Muscle layer of duodenum (tissue), 2 donors: ENCODE data around the gene KCNQ5.

ENCODE experiments used
- H3K27ac ChIP-seq: one replicate; pipeline ENCODE4 v1.7.0; 2013; ENCODE audit warnings: mild to moderate bottlenecking, low read length
- H3K27me3 ChIP-seq: one replicate; pipeline ENCODE4 v1.7.0; 2013; ENCODE audit warnings: low read depth, mild to moderate bottlenecking, control low read depth, low read length
- H3K36me3 ChIP-seq, 2 donors: one replicate each; pipeline ENCODE4 v1.7.0; 2013; ENCODE audit warnings: low read length in 2 of 2, control low read depth in 1 of 2, mild to moderate bottlenecking in 1 of 2; ENCODE audit not compliant: insufficient read depth in 2 of 2, control insufficient read depth in 1 of 2
- H3K4me1 ChIP-seq, 2 donors: one replicate each; pipeline ENCODE4 v1.7.0; 2013; ENCODE audit warnings: low read length in 2 of 2, mild to moderate bottlenecking in 2 of 2, control low read depth in 1 of 2, moderate library complexity in 1 of 2; ENCODE audit not compliant: insufficient read depth in 2 of 2, control insufficient read depth in 1 of 2
- H3K4me3 ChIP-seq, 2 donors: one replicate each; pipeline ENCODE4 v1.7.0; 2013; ENCODE audit warnings: low read length in 2 of 2, low read depth in 1 of 2, mild to moderate bottlenecking in 1 of 2
- H3K9me3 ChIP-seq, 2 donors: one replicate each; pipeline ENCODE4 v1.7.0; 2013; ENCODE audit warnings: low read length in 2 of 2, control low read depth in 1 of 2, mild to moderate bottlenecking in 1 of 2; ENCODE audit not compliant: control insufficient read depth in 1 of 2
- donor health status: healthy.

KCNQ5 gene

DNA sequence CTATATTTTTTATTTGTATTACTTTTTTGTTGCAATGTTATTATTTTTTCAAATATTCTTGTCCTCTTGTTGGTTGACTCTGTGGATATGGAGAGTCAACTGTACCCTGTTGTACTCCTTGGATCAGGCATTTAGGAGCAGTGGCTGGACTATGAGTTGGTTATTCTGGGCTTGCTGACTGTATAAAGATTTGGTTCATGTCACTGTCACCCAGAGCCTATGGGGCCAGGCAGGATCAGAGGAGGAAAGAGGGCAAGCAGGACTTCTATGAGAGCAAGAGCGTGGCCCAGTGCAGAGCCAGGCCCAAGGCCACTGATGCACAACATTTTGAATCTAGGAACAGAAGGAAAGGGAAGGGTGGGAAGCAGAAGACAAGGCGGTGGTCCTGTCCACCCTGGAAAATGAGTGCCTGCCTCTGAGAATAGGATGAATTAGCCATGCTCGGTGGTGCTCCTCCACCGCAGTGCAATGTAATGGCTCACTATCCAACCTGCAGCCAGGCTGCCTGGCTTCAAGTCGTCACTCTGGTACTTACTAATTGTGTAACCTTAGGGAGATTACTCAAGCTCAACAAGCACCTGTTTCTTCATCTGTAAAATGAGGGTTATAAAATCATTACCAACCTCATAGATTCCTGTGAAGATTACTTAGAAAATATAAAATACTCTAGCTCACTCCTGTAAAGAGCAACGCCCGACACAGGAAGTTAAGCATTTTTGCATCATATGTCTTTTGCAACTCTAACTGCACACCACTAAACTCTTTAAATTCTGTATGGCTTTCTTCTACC, 192.1 kb downstream of the KCNQ5 start:
- H3K36me3 ChIP-seq = no peaks in the 10 kb centered on the region
- no peak overlapping the region for H3K4me3 ChIP-seq
- H3K4me1 ChIP-seq = no peaks in the 10 kb centered on the region
- no peaks in the 10 kb centered on the region for H3K9me3 ChIP-seq
- H3K27ac ChIP-seq = no peak overlapping the region
- no peaks in the 10 kb centered on the region for H3K27me3 ChIP-seq

DNA sequence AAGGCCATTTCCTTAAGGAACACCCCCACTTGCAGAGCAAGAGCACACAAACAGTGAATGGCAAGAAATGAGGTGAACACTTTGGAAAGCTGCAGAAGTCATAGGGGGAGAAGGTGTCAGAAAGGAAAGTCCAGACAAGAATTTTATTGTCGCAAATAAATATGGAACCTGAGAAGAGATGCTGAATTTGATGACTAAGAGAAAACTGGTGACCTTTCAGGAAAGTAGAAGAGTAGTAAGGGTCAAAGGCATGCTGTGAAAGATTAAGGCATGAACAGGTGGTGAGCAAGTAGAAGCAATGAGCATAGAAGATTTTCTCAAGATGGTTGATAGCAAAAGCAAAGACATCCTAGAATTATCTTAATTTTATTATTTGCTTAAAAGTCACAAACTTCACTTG, 194.2 kb downstream of the KCNQ5 start:
- H3K36me3 ChIP-seq = no peaks in the 10 kb centered on the region
- H3K4me3 ChIP-seq = no peak overlapping the region
- H3K27me3 ChIP-seq = no peaks in the 10 kb centered on the region
- H3K27ac ChIP-seq = no peak overlapping the region
- H3K9me3 ChIP-seq = no peaks in the 10 kb centered on the region
- H3K4me1 ChIP-seq = no peaks in the 10 kb centered on the region

DNA sequence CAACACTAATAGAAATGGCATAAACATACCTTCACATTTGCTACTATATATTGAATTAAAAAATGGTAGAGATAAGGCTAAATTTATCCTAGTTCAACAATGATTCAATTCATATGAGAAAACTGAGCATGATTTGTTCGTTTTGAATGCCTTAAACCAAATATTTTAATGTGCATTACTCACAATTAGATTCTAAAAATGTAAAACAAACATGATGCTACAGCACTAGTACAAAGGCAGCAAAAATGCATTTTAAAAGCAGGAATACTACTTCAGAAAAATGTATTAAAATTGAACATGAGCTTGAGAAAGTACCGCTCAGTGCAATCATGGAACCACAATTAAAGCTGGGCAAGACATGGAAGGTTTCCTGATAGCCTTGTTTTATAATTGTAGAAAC, 195.3 kb downstream of the KCNQ5 start:
- H3K27ac ChIP-seq = no peak overlapping the region
- H3K27me3 ChIP-seq = no peaks in the 10 kb centered on the region
- no peak overlapping the region for H3K4me3 ChIP-seq
- no peaks in the 10 kb centered on the region for H3K4me1 ChIP-seq
- no peaks in the 10 kb centered on the region for H3K36me3 ChIP-seq
- no peaks in the 10 kb centered on the region for H3K9me3 ChIP-seq

DNA sequence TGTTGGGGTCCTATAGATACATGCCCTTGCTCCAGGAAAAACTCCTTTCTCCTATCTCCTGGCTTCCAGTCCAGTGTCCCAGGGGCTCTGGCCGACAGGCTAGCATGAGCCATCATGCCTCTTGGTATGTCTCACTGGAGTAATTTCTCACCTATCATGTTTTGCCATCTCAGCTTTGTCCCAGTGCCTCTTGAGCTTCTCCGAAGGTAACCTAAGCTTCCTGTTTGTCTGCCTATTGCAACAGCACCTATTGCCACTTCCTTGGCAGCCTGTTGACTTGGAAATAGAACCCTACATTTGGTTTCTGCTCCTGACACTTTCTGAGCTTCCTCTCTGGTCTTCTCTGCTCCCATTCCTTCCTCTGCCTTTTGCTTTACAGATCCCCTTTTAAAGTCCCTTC, 197.7 kb downstream of the KCNQ5 start:
- H3K4me1 ChIP-seq = no peaks in the 10 kb centered on the region
- H3K9me3 ChIP-seq = no peaks in the 10 kb centered on the region
- no peak overlapping the region for H3K4me3 ChIP-seq
- H3K27ac ChIP-seq = no peak overlapping the region
- no peaks in the 10 kb centered on the region for H3K36me3 ChIP-seq
- H3K27me3 ChIP-seq = no peaks in the 10 kb centered on the region

DNA sequence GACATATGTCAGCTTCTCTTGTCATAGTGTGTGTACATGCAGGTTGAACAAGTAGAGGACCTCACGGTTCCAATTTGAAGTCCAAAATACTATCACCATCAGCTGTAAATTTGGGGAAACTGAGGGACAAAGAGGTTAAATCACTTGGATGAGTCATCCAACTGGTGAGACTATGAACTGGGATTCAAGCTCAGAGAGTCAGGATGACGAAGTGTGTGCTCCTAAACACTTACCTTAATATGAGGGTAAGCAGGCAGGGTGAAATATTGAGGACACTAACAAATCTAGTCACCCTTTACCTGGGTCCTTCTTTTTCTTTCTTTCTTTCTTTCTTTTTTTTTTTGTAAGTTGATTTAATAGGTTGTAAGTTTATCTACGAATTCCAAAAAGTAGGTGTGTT, 198.3 kb downstream of the KCNQ5 start:
- Histone ChIP-seq H3K9me3 (no peaks in the 10 kb centered on the region), H3K27me3 (no peaks in the 10 kb centered on the region), H3K27ac (no peak overlapping the region), H3K4me1 (no peaks in the 10 kb centered on the region), H3K36me3 (no peaks in the 10 kb centered on the region), H3K4me3 (no peak overlapping the region)

DNA sequence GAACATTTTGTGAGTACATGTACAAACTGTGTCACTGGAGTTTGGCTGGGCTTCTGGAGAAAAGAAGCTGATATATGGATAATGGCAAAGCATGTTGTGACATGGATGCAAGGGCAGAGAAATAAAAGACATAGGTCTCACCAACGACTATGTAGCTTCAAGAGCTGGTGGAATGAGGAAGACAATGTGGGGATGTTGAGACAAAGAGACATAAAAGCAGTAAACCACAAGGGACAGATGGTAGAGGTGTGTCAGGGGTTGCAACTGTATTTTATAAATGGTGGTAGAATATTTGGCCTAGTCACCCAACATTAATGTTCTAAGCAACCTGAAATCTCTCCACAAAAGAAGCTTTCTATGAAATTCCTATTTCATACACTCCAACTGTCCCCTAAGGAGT, 199.0 kb downstream of the KCNQ5 start:
- no peak overlapping the region for H3K27ac ChIP-seq
- H3K4me3 ChIP-seq = no peak overlapping the region
- H3K9me3 ChIP-seq = no peaks in the 10 kb centered on the region
- H3K36me3 ChIP-seq = no peaks in the 10 kb centered on the region
- no peaks in the 10 kb centered on the region for H3K27me3 ChIP-seq
- no peaks in the 10 kb centered on the region for H3K4me1 ChIP-seq

DNA sequence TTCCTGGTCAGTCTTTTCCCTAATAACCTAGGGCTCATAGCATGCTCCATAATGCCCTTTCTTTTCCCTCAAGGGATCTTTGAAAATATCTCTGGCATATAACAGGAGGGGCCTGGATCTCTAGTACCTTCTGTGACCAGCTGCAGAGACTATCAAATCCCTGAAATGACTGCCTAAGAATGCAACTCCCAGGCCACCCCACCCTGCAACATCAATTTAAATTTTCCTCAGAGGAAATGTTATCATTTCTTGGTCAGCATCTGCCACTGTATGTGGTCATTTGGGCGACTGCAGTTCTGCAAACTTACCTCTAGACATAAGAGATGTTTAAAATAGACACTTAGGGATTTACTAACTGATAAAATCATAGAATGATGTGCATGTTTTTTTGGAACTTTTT, 200.2 kb downstream of the KCNQ5 start:
- H3K27ac ChIP-seq = no peak overlapping the region
- no peaks in the 10 kb centered on the region for H3K9me3 ChIP-seq
- H3K4me1 ChIP-seq = no peaks in the 10 kb centered on the region

DNA sequence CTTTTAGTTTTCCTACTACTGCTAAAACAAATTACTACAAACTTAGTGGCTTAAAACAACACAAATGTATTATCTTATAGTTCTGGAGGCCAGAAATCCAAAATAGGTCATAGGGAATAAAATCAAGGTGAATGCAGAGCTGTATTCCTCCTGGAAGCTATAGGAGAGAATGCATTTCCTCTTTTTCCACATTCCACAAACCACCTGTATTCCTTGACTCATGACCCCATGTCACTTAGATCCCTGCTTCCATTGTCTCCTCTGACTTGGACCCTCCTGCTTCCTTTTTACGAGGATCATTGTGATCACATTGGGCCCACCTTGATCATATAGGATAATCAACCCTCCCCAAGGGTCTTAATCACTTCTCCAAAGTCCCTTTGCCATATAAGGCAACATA, 200.8 kb downstream of the KCNQ5 start:
- Histone ChIP-seq H3K27me3 (no peaks in the 10 kb centered on the region), H3K9me3 (no peaks in the 10 kb centered on the region), H3K4me3 (no peak overlapping the region), H3K36me3 (no peaks in the 10 kb centered on the region), H3K27ac (no peak overlapping the region), H3K4me1 (no peaks in the 10 kb centered on the region)

More for the DNA sequence above, 200.2 kb downstream of the KCNQ5 start:
- no peaks in the 10 kb centered on the region for H3K36me3 ChIP-seq
- H3K4me3 ChIP-seq = no peak overlapping the region
- no peaks in the 10 kb centered on the region for H3K27me3 ChIP-seq

DNA sequence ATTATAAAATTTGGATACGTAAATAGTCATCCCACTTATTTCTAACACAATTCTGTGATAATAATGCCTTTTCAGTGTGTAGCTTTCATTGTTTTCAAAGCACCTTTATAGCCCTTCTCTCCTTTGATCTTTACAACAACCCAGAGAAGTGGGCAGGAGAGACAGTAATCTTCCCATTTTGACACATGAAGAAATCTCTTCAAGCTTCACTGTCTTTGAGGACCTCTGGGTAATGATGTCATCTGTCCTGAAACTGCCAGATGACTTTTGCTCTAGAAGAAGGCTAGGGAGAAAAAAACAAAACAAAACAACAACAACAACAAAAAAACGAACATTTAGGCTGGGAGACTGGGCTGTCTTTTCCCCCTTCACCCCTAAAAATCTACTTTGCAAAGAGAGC, 203.0 kb downstream of the KCNQ5 start:
- H3K36me3 ChIP-seq = no peaks in the 10 kb centered on the region
- no peaks in the 10 kb centered on the region for H3K4me1 ChIP-seq
- H3K9me3 ChIP-seq = no peaks in the 10 kb centered on the region
- no peaks in the 10 kb centered on the region for H3K27me3 ChIP-seq
- H3K4me3 ChIP-seq = no peak overlapping the region
- no peak overlapping the region for H3K27ac ChIP-seq

DNA sequence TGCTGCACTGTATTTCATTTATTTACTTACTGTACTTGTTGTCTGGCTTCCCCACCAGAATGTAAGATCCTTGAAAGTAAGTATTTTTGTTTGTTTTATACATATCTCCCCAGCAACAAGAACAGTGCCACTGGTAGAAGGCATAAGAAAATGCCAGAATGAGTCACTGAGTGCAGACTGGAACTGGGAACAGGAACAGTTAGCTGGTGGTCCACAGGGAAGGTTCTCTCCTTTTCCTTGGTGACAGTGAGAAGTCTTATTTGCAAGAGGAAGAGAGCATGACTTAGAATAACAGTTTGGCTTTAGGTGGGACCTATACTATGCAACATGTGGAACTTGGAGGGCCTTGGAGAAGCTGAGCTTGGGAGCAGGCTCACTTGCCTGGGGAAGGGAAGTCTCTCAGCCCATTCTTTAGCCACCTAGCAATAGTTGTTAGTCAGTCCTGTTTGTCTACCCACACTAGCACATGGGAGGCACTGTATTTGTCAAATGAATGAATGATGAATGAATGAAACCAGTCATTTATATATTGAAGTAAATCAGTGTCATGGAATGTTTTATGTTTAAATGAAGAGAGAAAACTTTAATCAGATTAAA, 203.5 kb downstream of the KCNQ5 start:
- H3K9me3 ChIP-seq = no peaks in the 10 kb centered on the region
- no peaks in the 10 kb centered on the region for H3K36me3 ChIP-seq
- H3K4me3 ChIP-seq = no peak overlapping the region
- H3K4me1 ChIP-seq = no peaks in the 10 kb centered on the region
- no peaks in the 10 kb centered on the region for H3K27me3 ChIP-seq
- no peak overlapping the region for H3K27ac ChIP-seq

DNA sequence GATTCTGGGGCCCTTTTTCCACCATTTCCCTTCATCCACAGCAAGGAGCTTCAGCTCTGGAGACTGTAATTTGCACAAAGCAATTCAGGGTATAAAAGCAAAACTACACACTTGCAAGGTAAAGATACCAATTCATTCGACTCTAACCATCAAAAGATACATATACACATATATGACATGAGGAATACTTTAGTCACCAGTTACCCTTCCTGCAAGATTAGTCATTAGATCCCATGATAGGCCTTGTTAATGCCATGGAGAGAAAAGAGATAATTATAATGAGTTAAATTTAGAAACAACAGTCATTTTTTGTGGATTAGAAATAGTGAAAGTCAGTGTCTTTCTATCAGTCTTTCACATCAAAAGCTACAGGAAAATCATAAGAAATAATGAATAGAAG, 204.2 kb downstream of the KCNQ5 start:
- no peaks in the 10 kb centered on the region for H3K9me3 ChIP-seq
- H3K4me1 ChIP-seq = no peaks in the 10 kb centered on the region
- no peaks in the 10 kb centered on the region for H3K36me3 ChIP-seq
- no peak overlapping the region for H3K4me3 ChIP-seq
- H3K27ac ChIP-seq = no peak overlapping the region
- no peaks in the 10 kb centered on the region for H3K27me3 ChIP-seq
